ENCODE data around the gene NEK10. TPM values are rescaled to one million over a fixed set of nuclear protein-coding genes. Genes with fewer than 3 reads are reported as not detected.
A peak's percentile ranks its signal among the peaks of the same experiment; 100 is the strongest.

NEK10 gene
- total and polyA plus RNA-seq, 2 of the 4 experiments (the other 2 are of a cell fraction): 2.2 to 6.6 TPM

GRCh38 chr3:27326202-27326601, 43.0 kb downstream of the NEK10 start:
- WGBS, 2 experiments (ENCODE audit: extremely low coverage in 2 of 2, insufficient read length in 1 of 2): no CpG with 5 or more reads among the region's 1 CpG
- ATAC-seq (ENCODE audit: low read depth) (peak; percentile 60), DNase-seq (peak; percentile 62)
- peak overlapping the region; percentile 72 to 93; a peak in 3 of 4 replicates for H4K8ac ChIP-seq (ENCODE audit: low read depth in 2 of 2, low read length in 2 of 2)
- peak overlapping the region; percentile 99 for H2BK120ac ChIP-seq (ENCODE audit: low read depth, low read length)
- H3K56ac ChIP-seq (ENCODE audit: extremely low read depth, insufficient read depth, low read length): peak overlapping the region; percentile 84; the same call in 1 of the 2 replicates
- H3K18ac ChIP-seq (ENCODE audit: low read depth, low read length): peak overlapping the region; percentile 84
- no peak overlapping the region for H2AK5ac ChIP-seq (ENCODE audit: low read depth, low read length)
- no peaks in the 10 kb centered on the region for H4K20me1 ChIP-seq (ENCODE audit: insufficient read depth, low read length)
- H3K23ac ChIP-seq (ENCODE audit: low read depth, low read length): peak overlapping the region; percentile 90; the same call in 1 of the 2 replicates
- H3K4me3 ChIP-seq (ENCODE audit: insufficient read depth, low read depth, low read length): no peak overlapping the region
- TF ChIP-seq MAFK (IDR thresholded peaks at IDR 0.05; ENCODE audit: low read depth, low read length) (no peak; the same call in 1 of the 2 replicates), RFX5 (IDR thresholded peaks at IDR 0.05; ENCODE audit: low read depth, low read length) (no peak)
- in situ Hi-C loops (cut with MboI; ENCODE audit: low sequenced_read_pairs) (no loop called here), dilution Hi-C loops (cut with HindIII; ENCODE audit: low sequenced_read_pairs, unreplicated experiment) (no loop called here), intact Hi-C loops (cut with micrococcal nuclease) (loop anchor here (1.0 kb wide), 2 partner anchors 14 to 43 kb away; partner anchors contain the start of gene NEK10)
- H3K27me3 ChIP-seq (ENCODE audit: control insufficient read depth, insufficient read depth, low read length): no peaks in the 10 kb centered on the region
- peaks cover 22% of the 10 kb centered on the region for H3K4me1 ChIP-seq (ENCODE audit: control insufficient read depth, insufficient read depth, low read length)
- H4K5ac ChIP-seq (ENCODE audit: low read depth, low read length): no peak overlapping the region; the same call in 1 of the 2 replicates
- BruUV-seq (replicated peaks): no TSS peak
- H3K9ac ChIP-seq (ENCODE audit: low read depth, low read length): no peak overlapping the region
- H2BK15ac ChIP-seq (ENCODE audit: low read depth, low read length): peak overlapping the region; percentile 99; the same call in 1 of the 3 replicates
- H3K9me3 ChIP-seq (ENCODE audit: control insufficient read depth, insufficient read depth, low read length): no peaks in the 10 kb centered on the region
- no peak overlapping the region for H2AFZ ChIP-seq (replicated peaks; ENCODE audit: low read length, poor library complexity)
- H3K4ac ChIP-seq (ENCODE audit: low read depth, low read length): peak overlapping the region; percentile 95
- H3K79me1 ChIP-seq (ENCODE audit: low read depth in 1 of 2, low read length in 2 of 2): peaks cover 0 to 11% of the 10 kb centered on the region in 2 experiments; a peak in 3 of 4 replicates
- H3K14ac ChIP-seq (replicated peaks; ENCODE audit: low read depth, low read length): no peak overlapping the region; the same call in 1 of the 2 replicates
- peaks cover 23% of the 10 kb centered on the region for H3K9me1 ChIP-seq (ENCODE audit: insufficient read depth, low read length)
- peak overlapping the region; percentile 97; the same call in 1 of the 2 replicates for H3K27ac ChIP-seq (ENCODE audit: insufficient read depth, low read length)
- H3K4me2 ChIP-seq (ENCODE audit: low read depth, low read length): peak overlapping the region; percentile 82; the same call in 1 of the 2 replicates
- no peak overlapping the region for H2AK9ac ChIP-seq (replicated peaks; ENCODE audit: low read depth, low read length, poor library complexity)
- peak overlapping the region; percentile 96 for H2BK5ac ChIP-seq (ENCODE audit: low read depth, low read length, poor library complexity, severe bottlenecking)
- H3K36me3 ChIP-seq (ENCODE audit: control insufficient read depth, insufficient read depth, low read length): no peaks in the 10 kb centered on the region; the same call in 1 of the 2 replicates
- ChIA-PET POLR2A (ENCODE audit: unreplicated experiment) (no interaction called here), CTCF (interaction anchor here (0.6 to 1.6 kb wide), 2 partner anchors 8 to 72 kb away, joined by 3 to 4 read pairs; no protein-coding TSS in a partner anchor)
- H2BK20ac ChIP-seq (ENCODE audit: low read depth, low read length): peak overlapping the region; percentile 99
- peak overlapping the region; percentile 64 for H4K91ac ChIP-seq (ENCODE audit: insufficient read depth, low read depth, low read length)
